HEK293 (cell line): ENCODE measurements around the gene TIE1.

Experiments used
- BCL11B ChIP-seq: fragments of 450-650 bp; formaldehyde crosslinking; IDR thresholded peaks from 2 replicates; pipeline ENCODE4 v1.5.1; 2016; ENCODE audit warnings: low read depth, missing biosample characterization, missing genetic modification characterization
- BCL6B ChIP-seq: fragments of 450-650 bp; formaldehyde crosslinking; IDR thresholded peaks from 2 replicates; pipeline ENCODE4 v1.5.1; 2017; ENCODE audit warnings: missing biosample characterization, missing genetic modification characterization
- CTCF ChIP-seq: fragments of 450-650 bp; formaldehyde crosslinking; IDR thresholded peaks from 2 replicates; pipeline ENCODE4 v1.5.1; 2016; ENCODE audit warnings: missing biosample characterization, missing genetic modification characterization
- EGR2 ChIP-seq: fragments of 450-650 bp; formaldehyde crosslinking; IDR thresholded peaks from 2 replicates; pipeline ENCODE4 v1.5.1; 2016; ENCODE audit warnings: low read depth, missing biosample characterization, missing genetic modification characterization
- HIC1 ChIP-seq: fragments of 450-650 bp; formaldehyde crosslinking; IDR thresholded peaks from 2 replicates; pipeline ENCODE4 v1.5.1; 2016; ENCODE audit warnings: missing biosample characterization, missing genetic modification characterization
- RBAK ChIP-seq: fragments of 450-650 bp; formaldehyde crosslinking; IDR thresholded peaks from 2 replicates; pipeline ENCODE4 v1.5.1; 2016; ENCODE audit warnings: missing biosample characterization, missing genetic modification characterization
- SCRT1 ChIP-seq: fragments of 450-650 bp; formaldehyde crosslinking; IDR thresholded peaks from 2 replicates; pipeline ENCODE4 v1.5.1; 2016; ENCODE audit warnings: missing biosample characterization, missing genetic modification characterization, borderline replicate concordance
- ZBTB20 ChIP-seq: fragments of 450-650 bp; formaldehyde crosslinking; IDR thresholded peaks from 2 replicates; pipeline ENCODE4 v1.5.1; 2016; ENCODE audit warnings: missing biosample characterization, missing genetic modification characterization
- ZEB2 ChIP-seq: fragments of 450-650 bp; formaldehyde crosslinking; IDR thresholded peaks from 2 replicates; pipeline ENCODE4 v1.5.1; 2016; ENCODE audit warnings: missing biosample characterization, missing genetic modification characterization
- ZFP41 ChIP-seq: fragments of 450-650 bp; formaldehyde crosslinking; IDR thresholded peaks from 2 replicates; pipeline ENCODE4 v1.5.1; 2016; ENCODE audit warnings: missing biosample characterization, missing genetic modification characterization, borderline replicate concordance
- ZNF114 ChIP-seq: fragments of 450-650 bp; formaldehyde crosslinking; IDR thresholded peaks from 2 replicates; pipeline ENCODE4 v1.5.0; 2017; ENCODE audit warnings: missing biosample characterization, missing genetic modification characterization
- ZNF19 ChIP-seq: fragments of 450-650 bp; formaldehyde crosslinking; IDR thresholded peaks from 2 replicates; pipeline ENCODE4; 2016; ENCODE audit warnings: missing biosample characterization, missing genetic modification characterization, low read depth
- ZNF266 ChIP-seq: fragments of 450-650 bp; formaldehyde crosslinking; IDR thresholded peaks from 2 replicates; pipeline ENCODE4 v1.5.1; 2016; ENCODE audit warnings: missing biosample characterization, missing genetic modification characterization, low read depth
- ZNF292 ChIP-seq: fragments of 450-650 bp; formaldehyde crosslinking; IDR thresholded peaks from 2 replicates; pipeline ENCODE4 v1.5.1; 2016; ENCODE audit warnings: low read depth, missing biosample characterization, missing genetic modification characterization, borderline replicate concordance
- ZNF335 ChIP-seq: fragments of 450-650 bp; formaldehyde crosslinking; conservative IDR thresholded peaks from 2 replicates; pipeline ENCODE4 v1.5.1; 2016; ENCODE audit warnings: missing biosample characterization, missing genetic modification characterization
- ZNF350 ChIP-seq: fragments of 450-650 bp; formaldehyde crosslinking; IDR thresholded peaks from 2 replicates; pipeline ENCODE4 v1.5.0; 2017; ENCODE audit warnings: missing biosample characterization, mild to moderate bottlenecking, missing genetic modification characterization
- ZNF366 ChIP-seq: fragments of 450-650 bp; formaldehyde crosslinking; conservative IDR thresholded peaks from 2 replicates; pipeline ENCODE4 v1.5.1; 2016; ENCODE audit warnings: missing biosample characterization, missing genetic modification characterization
- ZNF398 ChIP-seq: fragments of 450-650 bp; formaldehyde crosslinking; IDR thresholded peaks from 2 replicates; pipeline ENCODE4 v1.5.1; 2017; ENCODE audit warnings: missing biosample characterization, missing genetic modification characterization
- ZNF423 ChIP-seq: fragments of 450-650 bp; formaldehyde crosslinking; IDR thresholded peaks from 2 replicates; pipeline ENCODE4 v1.5.1; 2016; ENCODE audit warnings: missing biosample characterization, missing genetic modification characterization
- ZNF449 ChIP-seq: fragments of 450-650 bp; formaldehyde crosslinking; IDR thresholded peaks from 2 replicates; pipeline ENCODE4 v1.5.1; 2017; ENCODE audit warnings: missing biosample characterization, mild to moderate bottlenecking, missing genetic modification characterization, moderate library complexity
- ZNF518A ChIP-seq: fragments of 450-650 bp; formaldehyde crosslinking; conservative IDR thresholded peaks from 2 replicates; pipeline ENCODE4 v1.5.1; 2016; ENCODE audit warnings: low read depth, missing biosample characterization, missing genetic modification characterization
- ZNF621 ChIP-seq: fragments of 450-650 bp; formaldehyde crosslinking; IDR thresholded peaks from 2 replicates; pipeline ENCODE4 v1.5.1; 2017; ENCODE audit warnings: missing biosample characterization, missing genetic modification characterization
- ZNF624 ChIP-seq: fragments of 450-650 bp; formaldehyde crosslinking; IDR thresholded peaks from 2 replicates; pipeline ENCODE4 v1.5.1; 2017; ENCODE audit warnings: missing biosample characterization, missing genetic modification characterization
- ZNF670 ChIP-seq: fragments of 450-650 bp; formaldehyde crosslinking; IDR thresholded peaks from 2 replicates; pipeline ENCODE4 v1.5.1; 2016; ENCODE audit warnings: missing biosample characterization, missing genetic modification characterization, low read depth

TIE1 gene

GRCh38 chr1:43358746-43359693 lies 58.2 kb downstream of the TIE1 start, which contains the start of gene CDC20 (continued):
- TF ChIP-seq ZNF423 (tag by site-specific recombination): no peak; the same call in 1 of the 2 replicates
- no peak for TF ChIP-seq ZNF366 (tag by site-specific recombination)
- TF ChIP-seq EGR2 (tag by site-specific recombination): no peak
- peak; percentile 93 for TF ChIP-seq ZNF449 (tag by site-specific recombination)
- no peak for TF ChIP-seq ZNF292 (tag by site-specific recombination)
- TF ChIP-seq ZFP41: peak; percentile 34; the same call in 1 of the 2 replicates
- no peak for TF ChIP-seq ZNF19 (tag by site-specific recombination)
- no peak for TF ChIP-seq RBAK (tag by site-specific recombination)
- no peak for TF ChIP-seq ZNF670 (tag by site-specific recombination)
- TF ChIP-seq ZNF398 (tag by site-specific recombination): no peak
- no peak for TF ChIP-seq SCRT1 (tag by site-specific recombination)
- TF ChIP-seq BCL6B (tag by site-specific recombination): no peak
- TF ChIP-seq ZNF621 (tag by site-specific recombination): no peak
- peak; percentile 70; the same call in 1 of the 2 replicates for TF ChIP-seq HIC1 (tag by site-specific recombination)
- TF ChIP-seq ZEB2 (tag by site-specific recombination): 0 out of 2 replicates have a peak, but pooled peaks have one; percentile 5
- TF ChIP-seq ZNF518A (tag by site-specific recombination): peak; percentile 37; the same call in 1 of the 2 replicates
- no peak for TF ChIP-seq ZNF266 (tag by site-specific recombination)
- no peak for TF ChIP-seq ZNF624 (tag by site-specific recombination)
- TF ChIP-seq BCL11B (tag by site-specific recombination): 0 out of 2 replicates have a peak, but pooled peaks have one; percentile 18
- TF ChIP-seq ZNF350 (tag by site-specific recombination): no peak
- peak; percentile 39; the same call in 1 of the 2 replicates for TF ChIP-seq CTCF (tag by site-specific recombination)
- peak; percentile 7; the same call in 1 of the 2 replicates for TF ChIP-seq ZBTB20 (tag by site-specific recombination)
- peak; percentile 69 for TF ChIP-seq ZNF335
- TF ChIP-seq ZNF114 (tag by site-specific recombination): no peak
